ENCODE results near the gene FAF1. TPM values are rescaled to one million over a fixed set of nuclear protein-coding genes. Genes with fewer than 3 reads are reported as not detected.

FAF1 gene
- total RNA-seq, 4 donors from 2014 or later, result 36.9 to 77.6 (median 48.3) TPM

- no peak overlapping the region for H3K27ac ChIP-seq
- no peak overlapping the region for H3K4me3 ChIP-seq
- no peaks in the 10 kb centered on the region for H3K9me3 ChIP-seq
- H3K36me3 ChIP-seq, result no peaks in the 10 kb centered on the region
- no peaks in the 10 kb centered on the region for H3K27me3 ChIP-seq
- H3K4me1 ChIP-seq, result peaks cover 0 to 16% (median 4%) of the 10 kb centered on the region in 4 donors
- no peak for DNase-seq
- TF ChIP-seq POLR2A (IDR thresholded peaks at IDR 0.05) (no peak), CTCF (IDR thresholded peaks at IDR 0.05) (no peak)
Measured at GRCh38 chr1:50973255-50973654, 13.2 kb upstream of the FAF1 start.

GRCh38 chr1:50972766-50973165 is 12.7 kb upstream of the FAF1 start:
- TF ChIP-seq POLR2A (IDR thresholded peaks at IDR 0.05), result no peak
- no peak for TF ChIP-seq CTCF (IDR thresholded peaks at IDR 0.05)
- peaks cover 0 to 12% (median 4%) of the 10 kb centered on the region in 4 donors for H3K4me1 ChIP-seq

GRCh38 chr1:50971748-50972305 is 11.8 kb upstream of the FAF1 start:
- no peaks in the 10 kb centered on the region for H3K36me3 ChIP-seq
- H3K4me1 ChIP-seq, result peaks cover 0 to 8% (median 4%) of the 10 kb centered on the region in 4 donors
- H3K4me3 ChIP-seq, result peak overlapping the region in 2 of 4 donors; percentile 4 to 74
- peak overlapping the region in 1 of 4 donors; percentile 98 for H3K27ac ChIP-seq
- TF ChIP-seq CTCF (IDR thresholded peaks at IDR 0.05), result no peak
- TF ChIP-seq POLR2A (IDR thresholded peaks at IDR 0.05), result no peak
- H3K9me3 ChIP-seq, result no peaks in the 10 kb centered on the region
- no peaks in the 10 kb centered on the region for H3K27me3 ChIP-seq
- DNase-seq, result no peak

More at GRCh38 chr1:50972766-50973165, 12.7 kb upstream of the FAF1 start:
- Histone ChIP-seq H3K27ac (no peak overlapping the region), H3K27me3 (no peaks in the 10 kb centered on the region), H3K9me3 (no peaks in the 10 kb centered on the region), H3K36me3 (no peaks in the 10 kb centered on the region), H3K4me3 (peak overlapping the region in 1 of 4 donors; percentile 6)
- DNase-seq, result no peak

- H3K27me3 ChIP-seq, result no peaks in the 10 kb centered on the region
- TF ChIP-seq POLR2A (IDR thresholded peaks at IDR 0.05), result no peak
- TF ChIP-seq CTCF (IDR thresholded peaks at IDR 0.05), result no peak
- H3K4me1 ChIP-seq, result peaks cover 0 to 9% (median 4%) of the 10 kb centered on the region in 4 donors
- H3K27ac ChIP-seq, result peak overlapping the region in 3 of 4 donors; percentile 92 to 99 (median 98)
- H3K9me3 ChIP-seq, result no peaks in the 10 kb centered on the region
- DNase-seq, result no peak
- peak overlapping the region in 3 of 4 donors; percentile 74 to 85 (median 74) for H3K4me3 ChIP-seq
- no peaks in the 10 kb centered on the region for H3K36me3 ChIP-seq
Measured at GRCh38 chr1:50970931-50971582, 11.0 kb upstream of the FAF1 start.

- no peak for TF ChIP-seq POLR2A (IDR thresholded peaks at IDR 0.05)
- TF ChIP-seq CTCF (IDR thresholded peaks at IDR 0.05), result no peak
- Histone ChIP-seq H3K4me1 (peaks cover 0 to 9% (median 4%) of the 10 kb centered on the region in 4 donors), H3K9me3 (no peaks in the 10 kb centered on the region), H3K4me3 (peak overlapping the region; percentile 74 to 85 (median 77)), H3K36me3 (no peaks in the 10 kb centered on the region), H3K27ac (peak overlapping the region; percentile 92 to 99 (median 96)), H3K27me3 (no peaks in the 10 kb centered on the region)
- DNase-seq, result no peak
Measured at GRCh38 chr1:50970509-50970887, 10.4 kb upstream of the FAF1 start.
